GM10847 (cell line): ENCODE measurements around the gene CTAG1B.

Source experiments
- POLR2A ChIP-seq: IDR thresholded peaks from 2 replicates; pipeline ENCODE4 v1.6.1; 2011; ENCODE audit not compliant: insufficient read length; ENCODE audit errors: extremely low read depth

Gene CTAG1B

DNA sequence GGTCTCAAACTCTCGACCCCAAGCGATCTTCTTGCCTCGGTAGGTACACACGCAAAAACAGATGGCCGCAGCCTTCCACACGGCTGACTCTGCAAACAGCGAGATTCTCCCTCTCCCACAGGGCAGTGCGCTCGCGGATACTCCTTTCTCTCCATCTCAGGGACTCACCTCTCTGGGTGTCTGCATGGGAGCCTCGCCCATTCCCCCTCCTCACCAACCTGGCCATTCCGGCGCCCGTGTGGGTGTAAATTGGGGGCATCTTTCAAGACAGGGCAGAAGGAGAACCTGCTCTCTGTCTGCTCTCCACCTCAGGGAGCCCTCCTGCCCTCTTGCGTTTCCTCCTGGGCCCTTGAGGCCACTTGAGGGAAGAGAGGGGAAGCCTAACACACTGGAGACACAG lies 29.8 kb upstream of the CTAG1B start:
- no peak for TF ChIP-seq POLR2A

DNA sequence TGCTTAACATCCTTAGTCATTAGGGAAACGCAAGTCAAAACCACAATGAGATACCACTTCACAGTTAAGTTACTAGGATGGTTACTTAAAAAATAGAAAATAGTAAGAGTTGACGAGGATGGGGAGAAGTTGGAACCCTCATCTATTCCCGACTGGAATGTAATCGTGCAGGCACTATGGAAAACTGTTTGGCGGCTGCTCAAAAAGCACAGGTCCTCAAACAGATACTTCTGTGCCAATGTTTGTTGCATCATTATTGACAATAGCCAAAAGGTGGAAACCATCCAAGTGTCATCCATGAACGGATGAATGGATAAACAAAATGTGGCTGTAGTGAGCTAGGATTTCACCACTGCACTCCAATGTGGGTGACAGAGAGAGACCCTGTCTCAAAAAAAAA lies 11.7 kb downstream of the CTAG1B start:
- TF ChIP-seq POLR2A, result no peak

DNA sequence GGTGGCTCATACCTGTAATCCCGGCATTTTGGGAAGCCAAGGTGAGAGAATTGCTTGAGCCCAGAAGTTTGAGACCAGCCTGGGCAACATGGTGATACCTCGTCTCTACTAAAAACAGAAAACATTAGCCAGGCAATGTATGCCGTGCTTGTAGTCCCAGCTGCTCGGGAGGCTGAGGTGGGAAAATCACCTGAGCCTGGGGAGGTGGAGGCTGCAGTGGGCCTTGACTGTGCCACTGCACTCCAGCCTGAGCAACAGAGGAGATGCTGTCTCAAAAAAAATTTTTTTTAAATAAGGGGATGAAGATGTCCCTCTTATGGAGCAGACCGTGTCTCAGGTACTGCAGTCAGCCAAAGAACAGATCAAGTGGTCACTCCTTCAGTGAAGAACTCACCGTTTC lies 13.5 kb downstream of the CTAG1B start:
- TF ChIP-seq POLR2A, result no peak

DNA sequence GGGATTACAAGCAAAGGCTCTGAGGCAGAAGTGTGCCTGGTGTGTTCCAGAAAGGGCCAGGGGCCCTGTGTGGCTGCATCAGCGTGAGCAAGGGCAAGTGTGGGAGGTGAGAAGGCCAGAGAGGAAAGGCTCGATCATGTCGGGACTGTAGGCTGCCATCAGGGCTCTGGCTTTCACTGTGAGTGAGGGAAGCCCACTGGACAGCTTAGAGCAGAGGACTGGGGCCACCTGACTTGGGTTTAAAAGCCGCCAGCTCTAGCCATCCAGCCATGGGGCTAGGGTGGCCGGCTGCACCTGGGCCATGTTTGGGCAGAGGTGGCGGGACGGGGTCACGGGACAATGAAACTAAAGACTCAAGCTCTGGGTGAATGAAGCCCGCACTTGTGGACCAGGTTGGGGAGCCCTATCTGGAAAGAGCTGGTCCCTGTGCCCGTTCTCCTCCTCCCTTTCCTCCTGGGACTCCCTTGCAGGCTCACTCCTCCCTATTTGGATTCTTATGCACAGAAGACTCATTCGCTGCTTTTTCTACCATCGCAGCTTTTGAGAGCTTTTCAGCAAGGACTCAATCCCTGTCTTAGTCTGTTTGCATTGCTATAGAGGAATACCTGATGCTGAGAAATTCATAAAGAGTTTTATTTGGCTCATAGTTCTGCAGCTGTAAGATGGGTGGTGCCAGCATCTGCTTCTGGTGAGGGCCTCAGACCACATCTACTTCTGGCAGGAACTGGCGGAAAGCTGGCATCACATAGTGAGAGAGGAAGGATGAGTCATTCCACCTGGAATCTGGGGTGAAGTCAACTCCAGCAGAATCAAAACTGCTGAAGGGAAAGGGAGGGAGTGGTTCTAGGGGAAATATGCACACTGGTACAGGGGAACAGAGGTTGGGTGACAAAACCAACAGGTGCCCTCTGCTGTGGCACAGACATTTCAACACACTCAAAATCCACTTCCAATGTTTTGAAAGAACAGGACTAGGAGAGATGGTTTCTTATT lies 15.3 kb downstream of the CTAG1B start:
- TF ChIP-seq POLR2A, result no peak

DNA sequence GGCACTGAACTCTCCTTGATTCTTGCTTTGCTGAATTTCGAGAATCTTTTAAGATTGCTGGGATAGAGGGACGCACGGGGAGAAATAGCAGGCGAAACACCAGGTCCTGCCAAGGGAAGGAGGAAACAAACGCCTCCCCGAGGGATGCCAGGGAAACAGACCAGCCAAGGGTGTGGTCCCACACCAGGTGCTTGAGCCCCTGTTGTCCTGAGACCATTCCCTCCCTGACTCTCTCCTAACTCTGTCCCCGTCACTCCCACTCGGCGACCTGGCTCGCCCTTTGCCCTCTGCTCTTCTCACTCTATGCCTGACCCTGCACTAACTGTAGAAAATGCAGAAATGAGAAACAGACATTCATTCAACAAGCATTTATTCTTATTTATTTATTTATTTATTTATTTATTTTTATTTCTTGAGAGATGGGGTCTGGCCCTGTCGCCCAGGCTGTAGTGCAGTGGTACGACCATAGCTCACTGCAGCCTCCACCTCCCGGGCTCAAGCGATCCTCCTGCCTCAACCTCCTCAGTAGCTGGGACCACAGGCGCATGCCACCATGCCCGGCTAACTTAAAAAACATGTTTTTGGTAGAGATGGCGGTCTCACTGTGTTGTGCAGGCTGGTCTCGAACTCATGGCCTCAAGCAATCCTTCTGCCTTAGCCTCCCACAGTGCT lies 16.2 kb downstream of the CTAG1B start:
- no peak for TF ChIP-seq POLR2A

DNA sequence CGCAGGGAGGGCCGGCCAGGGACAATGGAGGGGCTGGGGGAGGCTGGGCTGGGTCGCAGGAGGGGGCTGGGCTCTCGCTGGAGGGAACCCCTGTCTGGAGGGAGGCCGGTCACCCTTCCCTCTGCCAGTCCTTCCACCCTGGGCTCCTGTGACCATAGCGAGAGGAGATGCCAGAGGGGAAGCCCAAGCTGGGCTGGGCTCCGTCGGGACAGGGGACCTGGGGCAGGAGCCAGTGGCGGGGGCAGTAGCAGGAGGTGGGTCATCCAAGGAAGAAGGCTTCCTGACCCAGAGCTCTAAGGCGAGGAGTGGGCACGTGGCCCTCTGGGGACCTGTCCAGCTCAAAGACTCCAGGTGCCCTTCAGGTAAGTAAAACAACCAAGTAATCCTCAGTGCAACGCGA lies 16.9 kb downstream of the CTAG1B start:
- no peak for TF ChIP-seq POLR2A

DNA sequence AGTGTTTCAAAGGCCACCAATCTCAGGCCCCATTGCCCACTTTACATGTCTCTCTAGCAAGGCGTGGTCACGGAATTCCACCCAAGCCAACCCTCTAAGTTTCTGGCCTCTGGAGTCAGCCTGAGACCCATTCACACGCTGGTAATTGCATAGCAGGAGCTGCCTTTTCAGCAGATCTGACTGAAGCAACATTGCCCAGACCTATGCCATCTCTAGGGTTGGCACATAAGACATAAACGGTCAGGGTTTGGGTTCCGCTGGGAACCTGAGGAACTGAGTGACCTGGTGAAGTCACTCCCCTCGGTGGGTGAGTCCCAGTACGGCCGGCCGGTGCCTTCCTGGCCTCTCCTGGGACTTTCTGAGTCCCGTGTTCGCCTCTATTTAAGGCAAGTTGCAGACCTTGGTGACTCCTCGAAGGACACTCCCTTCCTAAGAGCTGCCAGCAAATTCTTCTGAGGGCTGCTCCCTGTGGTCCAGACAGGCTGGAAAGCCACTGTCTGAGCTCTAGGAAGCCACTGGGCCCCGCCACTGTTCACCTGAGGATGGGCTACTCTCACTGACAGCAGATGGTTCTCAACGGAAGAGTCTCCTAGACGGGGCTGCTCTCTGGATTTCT lies 18.2 kb downstream of the CTAG1B start:
- no peak for TF ChIP-seq POLR2A

DNA sequence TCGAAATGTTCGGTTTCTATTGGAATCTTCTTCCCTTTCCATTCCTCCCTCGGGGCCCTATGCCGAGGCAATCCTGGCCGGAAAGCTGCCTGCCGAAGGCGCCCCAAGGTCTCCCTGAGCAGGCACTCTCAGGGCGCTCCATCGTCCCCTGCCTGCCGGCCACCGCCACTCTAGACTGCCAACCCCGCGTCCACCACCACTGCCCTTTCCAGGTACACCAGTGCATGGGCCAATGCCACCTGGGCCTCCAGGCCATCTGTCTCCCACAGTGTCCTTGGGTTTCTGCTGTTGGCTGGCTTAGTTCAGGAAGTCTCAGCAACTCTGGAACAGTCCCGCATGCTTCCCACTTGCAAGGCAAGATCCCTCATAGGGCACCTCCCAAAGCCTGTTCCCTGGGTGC lies 19.6 kb downstream of the CTAG1B start:
- TF ChIP-seq POLR2A, result no peak

DNA sequence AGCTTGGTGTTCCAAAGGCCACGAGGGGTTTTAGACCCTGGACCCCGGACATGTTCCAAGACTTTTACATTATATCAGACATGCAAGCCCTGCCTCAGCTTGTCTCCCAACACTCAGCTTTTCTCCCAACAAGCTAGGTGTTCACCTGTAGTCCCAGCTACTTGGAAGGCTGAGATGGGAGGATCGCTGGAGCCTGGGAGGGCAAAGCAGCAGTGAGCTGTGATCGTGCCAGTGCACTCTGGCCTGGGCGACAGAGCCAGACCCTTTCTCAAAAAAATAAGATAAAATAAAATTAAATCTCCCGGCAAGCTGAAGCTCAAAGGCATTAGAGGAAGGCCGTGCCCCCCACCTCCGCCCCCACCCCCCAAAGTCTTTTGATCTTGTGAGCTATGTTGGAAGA lies 20.4 kb downstream of the CTAG1B start:
- no peak for TF ChIP-seq POLR2A

DNA sequence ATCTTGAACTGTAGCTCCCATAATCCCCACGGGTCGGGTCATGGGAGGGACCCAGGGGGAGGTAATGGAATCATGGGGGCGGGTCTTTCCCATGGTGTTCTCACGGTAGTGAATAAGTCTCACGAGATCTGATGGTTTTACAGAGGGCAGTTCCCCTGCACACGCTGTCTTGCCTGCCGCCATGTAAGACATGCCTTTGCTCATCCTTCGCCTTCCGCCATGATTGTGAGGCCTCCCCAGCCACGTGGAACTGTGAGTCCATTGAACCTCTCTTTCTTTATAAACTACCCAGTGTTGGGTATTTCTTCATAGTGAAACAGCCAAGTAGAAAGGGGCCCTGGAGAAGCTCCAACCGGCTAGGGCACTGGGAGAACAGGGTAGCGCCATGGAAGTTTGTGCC lies 21.9 kb downstream of the CTAG1B start:
- TF ChIP-seq POLR2A, result no peak

DNA sequence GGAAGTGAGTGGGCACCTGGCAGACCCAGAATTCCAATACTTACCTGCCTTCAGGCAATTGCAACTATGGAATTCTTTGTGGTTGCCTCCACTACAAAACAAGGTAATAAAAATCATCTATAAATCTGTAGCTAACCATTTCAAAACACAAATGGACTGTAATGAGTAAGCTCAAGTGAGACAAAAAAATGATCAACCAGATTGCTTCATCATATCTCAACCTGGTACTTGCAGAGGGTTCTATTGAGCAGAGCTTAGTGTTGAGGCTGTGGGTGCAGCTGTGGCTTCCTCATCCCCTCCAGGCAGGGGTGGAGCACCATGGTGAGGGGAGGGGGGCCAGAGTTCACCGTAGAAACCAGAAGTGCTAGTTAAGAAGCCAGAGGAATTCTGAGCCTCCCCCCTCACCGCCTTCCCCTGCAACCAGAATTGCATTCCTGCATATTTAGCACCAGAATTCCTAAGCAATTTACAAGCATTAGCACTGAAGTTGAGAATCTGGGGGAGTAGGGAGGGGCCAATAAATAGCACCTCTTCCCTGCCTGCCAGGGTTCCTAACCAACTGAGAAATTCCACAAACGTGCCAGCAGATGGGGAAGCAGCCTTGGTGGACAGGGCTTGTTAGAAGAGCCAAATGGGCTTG lies 22.7 kb downstream of the CTAG1B start:
- TF ChIP-seq POLR2A, result no peak

DNA sequence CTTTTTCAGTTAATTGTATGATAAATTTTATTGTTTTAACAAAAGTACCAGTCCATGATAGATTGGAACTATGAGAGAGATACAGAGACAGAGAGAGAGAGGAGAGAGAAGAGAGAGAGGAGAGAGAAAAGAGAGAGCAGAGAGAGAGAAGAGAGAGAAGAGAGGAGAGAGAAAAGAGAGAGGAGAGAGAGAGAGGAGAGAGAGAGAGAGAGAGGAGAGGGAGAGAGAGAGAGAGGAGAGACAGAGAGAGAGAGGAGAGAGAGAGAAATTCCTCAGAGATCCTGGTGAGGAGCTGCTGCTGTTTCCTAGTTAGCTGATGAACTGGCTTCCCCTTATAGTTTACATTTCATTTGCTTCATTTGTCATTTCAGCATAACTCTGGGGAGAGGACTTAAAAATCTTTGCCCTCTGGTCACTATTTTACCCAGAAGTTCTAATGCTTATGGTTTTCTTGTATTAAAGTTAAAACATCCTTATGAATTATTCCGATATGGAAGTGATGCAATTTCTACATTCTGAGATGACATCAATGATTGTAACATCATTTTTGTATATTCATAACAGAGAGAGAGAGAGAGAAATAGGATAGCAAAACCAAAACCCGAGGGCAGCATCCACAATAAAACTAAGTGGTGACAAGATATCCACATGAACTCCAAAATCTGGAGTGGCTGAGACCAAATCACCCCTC lies 23.4 kb downstream of the CTAG1B start:
- TF ChIP-seq POLR2A, result no peak

DNA sequence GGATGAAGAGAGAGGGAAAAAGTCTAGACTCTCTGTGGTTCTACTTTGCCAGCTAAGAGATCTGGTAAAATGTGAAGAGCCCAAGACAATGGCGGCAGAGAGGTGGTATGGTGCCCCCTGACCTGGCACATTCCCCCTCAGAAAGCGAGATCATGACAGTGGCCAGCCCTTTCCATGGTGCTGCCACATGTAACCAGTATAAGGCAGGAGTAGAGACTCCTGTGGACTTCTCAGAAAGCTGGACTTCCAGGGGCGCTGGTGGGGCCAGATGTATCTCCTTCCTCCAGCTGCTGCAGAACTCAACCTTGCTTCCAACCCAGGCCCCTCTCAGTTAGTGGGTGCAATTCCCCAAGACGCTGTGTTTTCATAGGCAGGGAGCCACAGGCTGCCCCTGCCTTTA lies 24.6 kb downstream of the CTAG1B start:
- TF ChIP-seq POLR2A, result no peak

DNA sequence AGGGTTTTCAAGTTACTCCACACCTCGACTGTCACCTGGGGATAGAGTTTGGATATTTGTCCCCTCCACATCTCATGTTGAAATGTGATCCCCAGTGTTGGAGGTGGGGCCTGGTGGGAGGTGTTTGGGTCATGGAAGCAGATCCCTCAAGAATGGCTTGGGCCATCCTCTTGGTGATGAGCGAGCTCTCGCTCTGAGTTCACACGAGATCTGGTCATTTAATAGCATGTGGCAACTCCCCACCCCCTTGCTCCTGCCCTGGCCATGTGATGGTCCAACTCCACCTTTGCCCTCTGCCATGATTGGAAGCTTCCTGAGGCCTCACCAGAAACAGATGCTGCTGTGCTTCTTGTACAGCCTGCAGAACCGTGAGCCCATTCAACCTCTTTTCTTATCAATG lies 25.9 kb downstream of the CTAG1B start:
- TF ChIP-seq POLR2A, result no peak

DNA sequence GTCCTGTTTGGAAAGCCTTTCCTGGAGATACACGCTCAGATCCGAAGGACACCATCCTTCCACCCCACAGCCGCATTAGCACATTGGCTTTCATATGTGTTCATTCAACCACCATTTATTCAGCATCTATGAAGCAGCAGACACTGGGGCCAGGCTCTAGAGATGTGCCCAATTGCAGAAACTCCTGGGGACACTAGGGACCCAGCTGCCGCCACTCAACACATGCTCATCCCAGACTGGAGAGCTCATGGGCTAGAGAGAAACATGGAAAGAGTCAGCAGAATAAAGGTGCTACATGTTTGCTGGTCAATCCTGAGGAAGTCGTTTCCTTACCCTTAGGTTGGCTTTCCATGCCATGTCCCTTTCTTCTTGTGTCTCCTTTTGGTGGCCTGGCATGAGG lies 26.6 kb downstream of the CTAG1B start:
- TF ChIP-seq POLR2A, result no peak
